NCI-H1417 (cell line): ENCODE results near the gene CDPF1.
"Not testable (repeated sequence)": the region's sequence is repeated elsewhere in the genome, so short reads cannot be mapped to it uniquely, and the experiment has no call there.

Experiments
- DNase-seq, 3 experiments: peaks; one replicate each; lab custom pipeline; 2025; lab: John Stamatoyannopoulos, UW

Gene CDPF1

GRCh38 chr22:46281866-46282678 lies 32.0 kb upstream of the CDPF1 start:
- no peak for DNase-seq

GRCh38 chr22:46280999-46281623 lies 31.0 kb upstream of the CDPF1 start:
- no peak for DNase-seq

GRCh38 chr22:46280063-46280817 lies 30.1 kb upstream of the CDPF1 start:
- no peak for DNase-seq

- no peak for DNase-seq
These were observed 28.9 kb upstream of the CDPF1 start for GRCh38 chr22:46278656-46279645.

GRCh38 chr22:46276563-46276962 lies 26.5 kb upstream of the CDPF1 start:
- DNase-seq, result no peak

GRCh38 chr22:46275455-46276122 lies 25.5 kb upstream of the CDPF1 start:
- DNase-seq, result no peak

GRCh38 chr22:46274381-46274780 lies 24.3 kb upstream of the CDPF1 start:
- no peak for DNase-seq

GRCh38 chr22:46273432-46274148 lies 23.5 kb upstream of the CDPF1 start:
- no peak for DNase-seq

- no peak for DNase-seq
These were observed 22.8 kb upstream of the CDPF1 start for GRCh38 chr22:46272762-46273431.

- no peak for DNase-seq
These were observed 22.1 kb upstream of the CDPF1 start for GRCh38 chr22:46272196-46272595.

GRCh38 chr22:46269564-46269963 lies 19.5 kb upstream of the CDPF1 start:
- DNase-seq, result no peak

GRCh38 chr22:46267431-46268279 lies 17.6 kb upstream of the CDPF1 start, which contains the start of gene TTC38:
Gene TTC38, plus strand, starts transcription at chr22:46268008. Its CDS starts 32 bp downstream, at chr22:46268040.
- peak in 2 of 3 experiments; percentile 55 to 61 for DNase-seq

GRCh38 chr22:46265627-46266026 lies 15.5 kb upstream of the CDPF1 start:
- DNase-seq, result not testable (repeated sequence)

- DNase-seq, result not testable (repeated sequence)
These were observed 14.4 kb upstream of the CDPF1 start for GRCh38 chr22:46264520-46264919.

- DNase-seq, result no peak
These were observed 13.1 kb upstream of the CDPF1 start, which contains the start of gene PKDREJ for GRCh38 chr22:46263216-46263590. Gene PKDREJ, minus strand, starts transcription at chr22:46263343. Its CDS starts 21 bp downstream, at chr22:46263322.

- DNase-seq, result no peak
These were observed 12.5 kb upstream of the CDPF1 start for GRCh38 chr22:46262449-46263215.

- DNase-seq, result no peak
These were observed 9.9 kb upstream of the CDPF1 start for GRCh38 chr22:46260038-46260437.

GRCh38 chr22:46259374-46259773 lies 9.3 kb upstream of the CDPF1 start:
- no peak for DNase-seq
